Measurements from ENCODE around the gene ERRFI1.

Gene ERRFI1

GRCh38 chr1:8003438-8004112, 22.5 kb downstream of the ERRFI1 start:
- no peak for DNase-seq

DNA sequence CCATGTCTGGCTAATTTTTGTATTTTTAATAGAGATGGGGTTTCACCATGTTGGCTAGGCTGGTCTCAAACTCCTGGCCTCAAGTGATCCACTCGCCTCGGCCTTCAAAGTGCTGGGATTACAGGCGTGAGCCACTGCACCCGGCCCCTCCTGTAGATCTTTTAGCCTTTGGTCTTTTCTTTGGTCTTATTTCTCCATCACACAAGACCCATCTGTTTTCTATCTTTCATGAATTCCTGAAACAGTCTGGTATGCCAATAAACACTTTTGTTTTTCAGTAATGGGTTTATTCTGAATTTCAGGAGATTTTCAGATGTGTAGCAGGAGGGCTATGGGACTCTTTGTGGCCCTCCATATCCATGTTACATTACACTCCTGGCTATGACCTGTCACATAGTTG, 23.2 kb downstream of the ERRFI1 start:
- DNase-seq: no peak

GRCh38 chr1:8002329-8002910, 23.7 kb downstream of the ERRFI1 start:
- no peak for DNase-seq

GRCh38 chr1:7995437-7995836, 30.7 kb downstream of the ERRFI1 start:
- no peak for DNase-seq

- DNase-seq: no peak
Measured at GRCh38 chr1:7994827-7995226, 31.3 kb downstream of the ERRFI1 start.

DNA sequence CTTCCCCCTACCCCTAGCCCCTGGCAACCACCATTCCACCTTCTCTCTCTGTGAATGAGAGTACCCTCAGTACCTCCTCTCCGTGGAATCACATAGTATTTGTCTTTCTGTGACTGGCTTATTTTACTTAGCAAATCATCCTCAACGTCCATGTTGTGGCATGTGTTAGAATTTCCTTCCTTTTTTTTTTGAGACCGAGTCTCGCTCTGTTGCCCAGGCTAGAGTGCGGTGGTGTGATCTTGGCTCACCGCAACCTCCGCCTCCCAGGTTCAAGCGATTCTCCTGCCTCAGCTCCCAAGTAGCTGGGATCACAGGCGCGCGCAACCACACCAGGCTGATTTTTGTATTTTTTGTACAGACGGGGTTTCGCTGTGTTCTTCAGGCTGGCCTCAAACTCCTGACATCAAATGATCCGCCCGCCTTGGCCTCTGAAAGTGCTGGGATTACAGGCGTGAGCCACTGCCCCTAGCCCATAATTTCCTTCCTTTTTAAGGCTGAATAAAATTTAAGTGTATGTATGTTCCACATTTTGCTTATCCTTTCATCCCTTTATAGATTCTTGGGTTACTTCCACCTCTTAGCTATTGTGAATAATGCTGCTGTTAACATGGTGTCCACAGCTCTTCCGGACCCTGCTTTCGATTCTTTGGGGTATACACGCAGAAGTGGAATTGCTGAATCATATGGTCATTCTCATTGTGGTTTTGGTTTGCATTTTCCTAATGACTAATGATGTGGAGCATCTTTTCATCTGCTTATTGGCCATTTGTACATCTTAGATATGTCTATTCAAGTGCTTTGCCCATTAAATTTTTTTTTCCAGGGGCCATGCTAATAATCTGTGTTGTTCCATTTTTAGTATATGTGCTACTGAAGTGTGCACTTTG, 32.3 kb downstream of the ERRFI1 start:
- DNase-seq: peak in 1 of 5 donors; percentile 23

- DNase-seq: no peak
Measured at GRCh38 chr1:7992885-7993284, 33.2 kb downstream of the ERRFI1 start.

GRCh38 chr1:7991504-7992440, 34.3 kb downstream of the ERRFI1 start:
- no peak for DNase-seq

DNA sequence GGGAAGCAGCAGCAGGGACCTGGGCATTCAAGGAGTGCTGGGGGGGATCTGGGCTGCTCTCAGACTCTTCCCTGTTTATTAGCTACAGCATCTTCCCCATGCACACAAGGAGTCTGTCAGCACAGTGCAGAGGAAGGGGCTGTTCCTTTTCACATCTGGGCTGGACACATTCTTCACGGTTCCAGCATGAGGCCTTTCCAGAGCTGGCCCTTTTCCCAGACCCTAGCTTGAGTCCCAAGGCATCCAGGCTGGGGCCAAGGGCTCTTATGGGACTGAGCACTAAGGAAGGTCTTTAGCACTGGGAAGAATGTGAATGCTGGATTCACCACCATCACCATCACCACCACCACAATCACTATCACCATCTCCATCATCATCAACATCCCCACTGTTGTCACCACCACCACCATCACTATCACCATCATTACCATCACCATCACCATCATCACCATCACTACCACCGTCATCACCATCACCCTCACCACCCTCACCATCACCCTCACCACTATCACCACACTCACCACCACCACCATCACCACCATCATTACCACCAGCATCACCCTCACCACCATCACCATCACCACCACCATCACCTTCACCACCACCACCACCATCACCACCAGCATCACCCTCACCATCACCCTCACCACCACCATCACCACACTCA, 36.2 kb downstream of the ERRFI1 start:
- DNase-seq: no peak

DNA sequence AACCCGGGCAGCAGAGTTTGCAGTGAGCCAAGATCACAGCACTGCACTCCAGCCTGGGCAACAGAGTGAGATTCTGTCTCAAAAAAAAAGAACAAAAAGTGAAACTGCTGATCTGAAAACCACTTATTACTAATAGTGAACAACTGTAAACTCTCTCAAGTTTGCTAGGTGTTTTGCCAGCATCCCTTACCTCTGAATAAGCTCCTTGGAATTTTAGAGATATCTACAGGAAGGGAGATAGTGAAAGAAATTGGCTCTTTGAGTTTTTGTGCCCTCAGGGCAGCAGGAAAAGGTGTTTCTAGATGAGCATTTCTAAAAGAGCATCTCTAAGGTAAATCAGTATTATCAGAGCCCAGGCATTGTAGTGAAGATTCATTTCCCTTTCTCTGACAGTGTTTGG, 37.5 kb downstream of the ERRFI1 start:
- DNase-seq: no peak

- no peak for DNase-seq
Measured at GRCh38 chr1:7987528-7987927, 38.6 kb downstream of the ERRFI1 start.

- DNase-seq: no peak
Measured at GRCh38 chr1:7985851-7986612, 40.1 kb downstream of the ERRFI1 start.

DNA sequence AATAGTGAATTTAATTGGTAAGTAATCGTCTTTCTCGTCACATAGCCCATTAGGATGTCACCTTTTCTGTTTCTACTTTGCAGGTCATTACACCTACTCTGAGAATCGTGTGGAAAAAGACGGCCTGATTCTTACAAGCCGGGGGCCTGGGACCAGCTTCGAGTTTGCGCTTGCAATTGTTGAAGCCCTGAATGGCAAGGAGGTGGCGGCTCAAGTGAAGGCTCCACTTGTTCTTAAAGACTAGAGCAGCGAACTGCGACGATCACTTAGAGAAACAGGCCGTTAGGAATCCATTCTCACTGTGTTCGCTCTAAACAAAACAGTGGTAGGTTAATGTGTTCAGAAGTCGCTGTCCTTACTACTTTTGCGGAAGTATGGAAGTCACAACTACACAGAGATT, 41.3 kb downstream of the ERRFI1 start:
- no peak for DNase-seq

DNA sequence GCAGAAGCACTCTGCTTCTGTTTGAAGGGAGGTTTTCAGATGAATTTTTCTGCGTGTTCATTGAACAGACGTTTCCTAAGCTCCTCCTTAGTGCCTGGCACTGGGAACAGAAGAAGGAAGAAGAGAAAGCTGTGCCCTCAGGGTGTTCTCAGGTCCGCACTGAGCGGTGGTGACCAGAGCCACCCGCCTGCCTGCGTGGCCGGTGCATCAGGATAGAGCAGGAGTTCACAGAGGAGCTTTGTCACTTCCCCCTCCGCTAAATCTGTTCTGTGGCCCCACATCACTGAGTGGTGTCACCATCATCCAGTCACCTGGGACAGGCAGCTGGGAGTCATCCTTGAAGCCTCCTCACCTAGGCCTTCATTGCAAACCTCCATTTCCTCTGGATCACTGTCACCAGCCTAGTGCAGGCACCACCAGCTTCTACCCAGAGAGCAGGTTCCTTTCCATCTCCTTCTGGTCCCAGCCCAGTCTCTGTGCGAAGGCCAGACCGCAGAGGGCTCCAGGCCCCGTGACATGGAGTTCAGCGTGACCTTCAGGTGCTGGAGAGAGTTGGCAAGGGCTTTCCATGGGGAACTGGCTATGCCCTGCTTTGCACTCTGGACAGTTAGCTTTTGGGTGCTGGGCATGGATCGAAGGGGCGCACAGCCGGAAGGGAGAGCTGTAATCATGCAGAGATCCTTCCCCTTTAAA, 42.9 kb downstream of the ERRFI1 start:
- no peak for DNase-seq

- DNase-seq: no peak
Measured at GRCh38 chr1:7980984-7981383, 45.1 kb downstream of the ERRFI1 start.

DNA sequence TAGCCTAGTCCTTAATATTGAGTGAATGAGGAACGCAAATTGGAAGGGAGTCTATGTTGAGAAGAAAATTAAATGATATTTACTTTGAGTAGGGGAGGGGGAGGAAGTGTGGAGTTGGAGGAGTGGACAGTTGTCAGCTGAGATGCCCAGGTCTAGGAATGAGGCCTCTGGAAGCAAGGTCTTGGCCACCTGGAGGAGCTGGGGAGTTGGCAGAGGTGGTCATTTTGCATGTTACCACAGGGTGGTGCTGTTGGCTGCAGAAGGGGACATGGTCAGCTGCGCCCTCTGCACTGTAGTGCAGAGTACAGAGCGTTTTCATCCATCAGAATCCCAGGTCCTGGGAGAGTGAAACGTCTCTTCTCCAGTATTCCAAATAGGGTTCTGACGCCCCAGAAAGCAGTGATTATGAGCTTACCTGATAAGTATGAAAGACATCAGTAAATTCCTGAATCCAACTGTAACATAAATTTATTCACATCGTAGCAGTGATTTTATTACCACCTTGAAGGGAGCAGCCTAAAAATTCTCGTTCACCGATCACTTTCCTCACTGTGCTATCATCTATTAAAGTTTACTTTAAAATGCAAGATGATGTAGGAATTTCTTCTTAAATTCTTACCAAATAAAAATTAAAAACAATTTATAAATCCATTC, 50.8 kb downstream of the ERRFI1 start:
- DNase-seq: peak in 1 of 5 donors; percentile 12

DNA sequence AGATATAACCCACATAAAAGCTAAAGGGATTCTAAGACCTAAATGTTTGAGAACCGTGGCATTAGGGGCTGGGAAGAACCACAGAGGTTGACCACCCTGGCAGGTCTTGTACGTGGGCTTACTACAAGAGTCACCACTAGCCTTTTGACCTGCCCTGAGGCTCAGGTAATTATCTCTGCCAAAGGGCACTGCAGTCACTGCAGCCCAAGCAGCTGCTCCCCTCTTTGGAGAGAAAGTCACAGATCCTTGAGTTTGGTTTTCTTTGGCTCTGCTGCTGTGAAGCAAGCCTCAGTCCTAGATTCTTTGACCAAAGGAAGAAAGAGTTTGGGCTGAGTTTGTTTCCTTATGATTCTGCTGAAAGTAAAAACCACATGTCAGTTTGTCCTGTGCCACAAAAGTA, 53.0 kb downstream of the ERRFI1 start:
- no peak for DNase-seq

GRCh38 chr1:7972285-7972684, 53.8 kb downstream of the ERRFI1 start:
- DNase-seq: no peak

GRCh38 chr1:7971024-7971423, 55.1 kb downstream of the ERRFI1 start:
- no peak for DNase-seq

GRCh38 chr1:7970246-7970645, 55.9 kb downstream of the ERRFI1 start:
- DNase-seq: no peak
